G401.6 (cell line): Measurements from ENCODE around the gene PIK3IP1.
A peak's percentile ranks its signal among the peaks of the same experiment; 100 is the strongest.
"Not testable (repeated sequence)": the region's sequence is repeated elsewhere in the genome, so short reads cannot be mapped to it uniquely, and the experiment has no call there.

Source experiments
- FAIRE-seq: peaks from 2 replicates; lab custom pipeline; 2012; peaks lifted over from hg19 to GRCh38; lab: Jason Lieb, UNC

The PIK3IP1 gene

GRCh38 chr22:31248965-31249958 is 43.0 kb downstream of the PIK3IP1 start:
- FAIRE-seq: no peak

- peak; percentile 95 for FAIRE-seq
Observed at GRCh38 chr22:31248138-31248745, 44.0 kb downstream of the PIK3IP1 start.

DNA sequence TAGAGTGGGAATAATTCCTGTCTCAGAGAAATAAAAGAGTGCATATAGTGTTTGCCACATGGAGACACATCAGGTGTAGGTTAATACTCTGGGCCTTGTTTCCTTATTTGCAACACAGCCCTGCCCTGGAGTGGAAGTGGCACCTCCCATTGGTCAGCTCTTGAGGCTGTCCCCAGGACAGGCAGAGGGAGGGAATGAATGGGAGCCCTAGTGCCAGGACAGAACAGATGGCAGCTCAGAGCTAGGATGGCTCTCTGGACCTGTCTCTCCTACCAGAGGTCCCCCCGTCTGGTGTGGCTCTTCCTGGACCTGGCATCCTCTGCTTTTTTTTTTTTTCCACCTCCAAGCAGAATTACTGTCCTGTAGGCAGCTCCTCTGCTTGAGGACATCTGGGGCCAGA is 44.6 kb downstream of the PIK3IP1 start:
- FAIRE-seq: no peak

GRCh38 chr22:31246687-31247086 is 45.6 kb downstream of the PIK3IP1 start:
- FAIRE-seq: no peak

DNA sequence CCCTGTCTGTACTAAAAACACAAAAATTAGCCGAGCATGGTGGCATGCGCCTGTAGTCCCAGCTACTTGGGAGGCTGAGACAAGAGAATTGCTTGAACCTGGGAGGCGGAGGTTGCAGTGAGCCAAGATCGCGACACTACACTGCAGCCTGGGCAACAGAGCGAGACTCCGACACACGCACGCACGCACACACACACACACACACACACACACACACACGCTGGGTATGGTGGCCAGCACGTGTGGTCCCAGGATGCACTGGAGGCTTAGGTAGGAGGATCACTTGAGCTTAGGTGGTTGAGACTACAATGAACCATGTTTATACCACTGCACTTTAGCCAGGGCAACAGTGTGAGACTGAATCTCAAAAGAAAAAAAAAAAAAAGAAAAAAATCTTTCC is 46.3 kb downstream of the PIK3IP1 start:
- FAIRE-seq: not testable (repeated sequence)

- FAIRE-seq: no peak
Observed at GRCh38 chr22:31244943-31245451, 47.3 kb downstream of the PIK3IP1 start.

- FAIRE-seq: peak; percentile 83
Observed at GRCh38 chr22:31244046-31244942, 48.0 kb downstream of the PIK3IP1 start.

DNA sequence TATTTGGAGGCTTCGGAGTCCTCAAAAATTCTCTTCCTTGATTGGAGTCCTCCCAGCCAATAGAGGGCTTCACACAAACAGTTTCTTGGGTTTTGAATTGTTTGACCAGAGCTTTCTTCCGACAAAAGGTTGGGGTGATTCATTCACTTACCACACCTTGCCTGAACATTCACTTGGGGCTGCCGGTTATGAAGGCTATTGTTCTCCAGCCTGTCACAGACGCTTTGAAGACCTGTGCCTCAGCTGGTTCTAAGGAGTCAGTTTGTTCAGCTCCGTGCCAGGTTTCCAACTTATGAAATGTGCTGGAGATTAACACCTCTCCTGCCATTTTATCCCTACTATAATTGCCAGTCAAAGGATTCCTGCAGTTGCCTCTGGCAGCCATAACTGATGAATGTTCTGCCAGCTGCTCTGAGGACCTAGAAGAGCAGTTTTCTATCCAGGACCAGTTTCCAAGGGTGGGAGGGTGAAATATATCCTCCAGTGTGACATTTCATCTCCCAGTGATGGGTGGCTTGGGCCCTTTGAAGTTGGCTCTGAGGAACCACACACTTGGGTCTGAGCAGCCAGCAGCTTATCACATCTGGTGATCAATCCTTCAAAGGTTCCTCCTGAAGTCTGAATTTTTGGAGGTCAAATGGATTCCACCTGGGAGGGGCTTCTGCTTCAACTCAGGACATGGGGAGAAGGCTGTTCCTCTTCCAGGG is 48.8 kb downstream of the PIK3IP1 start:
- FAIRE-seq: peak; percentile 41

DNA sequence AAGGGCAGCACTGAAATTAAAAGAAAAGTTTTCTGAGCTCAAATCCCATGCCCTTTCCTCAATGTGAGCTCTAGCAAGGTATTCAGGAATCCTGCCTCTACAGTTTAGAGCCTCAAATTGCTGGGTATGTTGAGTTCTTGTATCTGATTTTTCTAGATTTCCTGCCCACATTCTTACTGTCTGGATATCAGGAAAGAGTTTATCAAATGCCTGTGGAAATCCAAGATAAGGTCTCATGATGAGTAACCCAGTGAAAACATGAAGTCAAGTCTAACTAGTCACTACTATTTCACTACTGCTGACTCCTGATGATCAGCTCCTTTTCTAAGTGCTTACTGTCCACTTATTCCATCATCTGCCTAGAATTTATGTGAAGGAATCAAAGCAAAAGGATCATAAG is 50.4 kb downstream of the PIK3IP1 start:
- no peak for FAIRE-seq

GRCh38 chr22:31241200-31241599 is 51.1 kb downstream of the PIK3IP1 start:
- no peak for FAIRE-seq

DNA sequence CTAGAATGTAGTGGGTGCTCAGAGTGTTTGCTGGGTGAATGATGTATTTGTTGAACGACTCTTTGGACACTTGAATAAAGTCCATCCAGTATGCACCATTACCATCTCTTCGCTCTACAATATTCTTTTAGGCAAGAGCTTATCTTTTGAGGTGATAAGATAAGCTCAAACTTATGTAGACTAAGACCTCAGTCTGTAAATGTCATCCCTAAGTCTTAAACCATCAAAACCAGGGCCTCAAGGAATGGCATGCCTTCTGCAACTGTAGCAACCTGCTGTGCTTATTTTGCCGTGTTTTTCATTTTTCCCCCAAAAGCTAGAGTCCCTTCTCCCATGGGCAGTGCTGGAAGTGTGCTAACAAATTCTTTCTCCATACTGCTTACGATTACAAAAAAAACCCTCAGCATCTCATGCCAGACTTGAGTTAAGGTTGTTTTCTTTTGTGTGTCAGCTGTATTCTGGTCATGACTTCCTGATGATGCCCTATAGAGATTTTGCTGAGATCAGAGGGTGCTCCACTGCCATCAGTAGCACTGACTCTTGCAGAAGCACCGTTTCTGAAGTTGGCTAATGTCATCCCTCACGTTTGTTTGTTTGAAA is 52.4 kb downstream of the PIK3IP1 start:
- no peak for FAIRE-seq

DNA sequence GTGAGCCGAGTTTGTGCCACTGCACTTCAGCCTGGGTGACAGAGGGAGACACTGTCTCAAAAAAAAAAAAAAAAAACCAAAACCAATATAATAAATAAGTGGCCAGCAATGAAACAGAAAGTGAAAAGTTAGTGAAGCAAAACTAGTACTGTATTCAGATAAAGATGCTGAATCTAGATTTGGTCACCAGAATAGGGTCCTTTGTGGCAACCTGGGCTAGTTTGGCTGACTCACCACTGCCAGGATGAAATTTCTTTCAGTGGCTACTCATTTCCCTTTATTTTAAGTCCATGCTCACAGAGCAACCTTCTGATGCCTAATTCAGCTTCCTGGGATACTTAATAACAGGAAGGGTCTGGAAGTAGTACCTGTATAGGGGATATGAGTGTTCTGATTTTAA is 54.2 kb downstream of the PIK3IP1 start:
- FAIRE-seq: no peak

DNA sequence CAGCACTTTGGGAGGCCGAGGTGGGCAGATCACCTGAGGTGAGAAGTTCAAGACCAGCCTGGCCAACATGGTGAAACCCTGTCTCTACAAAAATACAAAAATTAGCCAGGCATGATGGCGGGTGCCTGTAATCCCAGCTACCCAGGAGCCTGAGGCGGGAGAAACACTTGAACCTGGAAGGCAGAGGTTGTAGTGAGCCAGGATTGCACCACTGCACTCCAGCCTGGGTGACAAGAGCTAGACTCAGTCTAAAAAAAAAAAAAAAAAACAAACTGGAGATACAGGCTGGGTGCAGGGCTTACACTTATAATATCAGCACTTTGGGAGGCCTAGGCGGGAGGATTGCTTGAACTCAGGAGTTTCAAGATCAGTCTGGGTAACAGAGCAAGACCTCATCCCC is 56.2 kb downstream of the PIK3IP1 start:
- FAIRE-seq: not testable (repeated sequence)

DNA sequence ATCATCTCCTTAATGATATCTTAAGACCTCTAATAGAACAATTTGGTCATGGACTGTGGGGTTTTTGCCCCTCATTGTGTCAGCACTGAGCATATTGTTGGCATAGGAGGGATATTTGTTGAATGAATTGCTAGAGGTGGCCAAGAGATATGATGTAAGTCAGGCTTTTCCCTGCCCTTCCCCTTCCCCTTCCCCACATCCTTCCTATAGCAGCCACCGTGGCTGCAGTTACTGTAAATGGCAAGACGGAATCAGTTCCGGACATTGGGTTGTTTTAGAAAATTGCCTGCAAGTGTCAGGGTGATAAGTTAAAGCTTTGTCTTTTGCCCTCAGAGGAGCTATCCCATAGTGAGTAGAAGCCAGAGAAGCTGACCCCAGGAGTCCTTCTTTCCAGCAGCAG is 57.2 kb downstream of the PIK3IP1 start:
- no peak for FAIRE-seq

GRCh38 chr22:31233001-31233400 is 59.3 kb downstream of the PIK3IP1 start:
- no peak for FAIRE-seq
